K562 (cell line): ENCODE data around the gene COL9A3. TPM values are rescaled to one million over a fixed set of nuclear protein-coding genes. Genes with fewer than 3 reads are reported as not detected.

ENCODE experiments used
- CREB1 ChIP-seq, 2 experiments: sonication (generic) in 1 of 2; formaldehyde crosslinking in 1 of 2; IDR thresholded peaks; 2 replicates each; pipeline versions ENCODE4 v1.6.1 to v1.8.0; 2012 to 2022; ENCODE audit warnings: inconsistent platforms in 1 of 2, mild to moderate bottlenecking in 1 of 2, missing genetic modification reagents in 1 of 2, moderate library complexity in 1 of 2
- HEY1 ChIP-seq: fragments of 250-450 bp; sonication (Bioruptor Pico); IDR thresholded peaks from 2 replicates; pipeline ENCODE4 v1.5.0; 2020; ENCODE audit warnings: mild to moderate bottlenecking, moderate library complexity, borderline replicate concordance
- MCM7 ChIP-seq, 2 experiments: fragments of 450-650 bp; IDR thresholded peaks; 2 replicates each; pipeline ENCODE4 v1.6.1; 2016 to 2018
- MTA3 ChIP-seq: fragments of 450-650 bp; formaldehyde crosslinking; IDR thresholded peaks from 2 replicates; pipeline ENCODE4 v1.6.1; 2017; ENCODE audit warnings: mild to moderate bottlenecking, borderline replicate concordance
- NFIC ChIP-seq: fragments of 450-650 bp; IDR thresholded peaks from 2 replicates; pipeline ENCODE4 v1.6.1; 2017; ENCODE audit warnings: mild to moderate bottlenecking, inconsistent platforms
- NFYB ChIP-seq: IDR thresholded peaks from 2 replicates; pipeline ENCODE4 v1.6.1; 2011; ENCODE audit warnings: mild to moderate bottlenecking, moderate library complexity; ENCODE audit not compliant: insufficient read length; ENCODE audit errors: extremely low read depth
- PCBP1 ChIP-seq: fragments of 200-400 bp; formaldehyde crosslinking; IDR thresholded peaks from 2 replicates; pipeline ENCODE4 v1.6.1; 2018; ENCODE audit warnings: mild to moderate bottlenecking, low read depth, low read length; ENCODE audit not compliant: poor library complexity, severe bottlenecking
- RBFOX2 ChIP-seq: fragments of 200-400 bp; formaldehyde crosslinking; IDR thresholded peaks from 2 replicates; pipeline ENCODE4 v1.6.1; 2017; ENCODE audit warnings: low read depth, mild to moderate bottlenecking, low read length, moderate library complexity
- RBM39 ChIP-seq: fragments of 200-400 bp; formaldehyde crosslinking; optimal IDR thresholded peaks from 2 replicates; pipeline ENCODE3; 2018; ENCODE audit warnings: low read depth, low read length
- RCOR1 ChIP-seq, 2 experiments: IDR thresholded peaks; 2 replicates each; pipeline ENCODE4 v1.6.1; 2012; ENCODE audit warnings: low read depth in 2 of 2, low read length in 2 of 2, borderline replicate concordance in 1 of 2, improper control_type of control experiment in 1 of 2
- SIX5 ChIP-seq, 2 experiments: IDR thresholded peaks; 2 replicates each; pipeline ENCODE4 v1.6.1; 2011; ENCODE audit warnings: low read length in 2 of 2, borderline replicate concordance in 1 of 2, low read depth in 1 of 2, mild to moderate bottlenecking in 1 of 2, moderate library complexity in 1 of 2; ENCODE audit not compliant: insufficient read depth in 1 of 2
- SMARCA5 ChIP-seq: fragments of 450-650 bp; IDR thresholded peaks from 2 replicates; pipeline ENCODE4 v1.6.1; 2016
- SRSF3 ChIP-seq: fragments of 200-400 bp; formaldehyde crosslinking; IDR thresholded peaks from 2 replicates; pipeline ENCODE4 v1.6.1; 2016; ENCODE audit warnings: mild to moderate bottlenecking, low read length, moderate library complexity; ENCODE audit not compliant: insufficient read depth
- ZBTB7A ChIP-seq: IDR thresholded peaks from 2 replicates; pipeline ENCODE4 v1.6.1; 2011; ENCODE audit warnings: low read depth, mild to moderate bottlenecking, low read length, moderate library complexity, borderline replicate concordance; ENCODE audit not compliant: control insufficient read depth
- ZC3H4 ChIP-seq: sonication (generic); formaldehyde crosslinking; IDR thresholded peaks from 2 replicates; pipeline ENCODE4 v1.9.0; 2021; ENCODE audit warnings: missing genetic modification reagents, borderline replicate concordance
- ZFP36 ChIP-seq: fragments of 150-350 bp; IDR thresholded peaks from 2 replicates; pipeline ENCODE4 v1.6.1; 2018; ENCODE audit warnings: low read length, low read depth; ENCODE audit not compliant: partially characterized antibody
- ZNF445 ChIP-seq: fragments of 250-450 bp; sonication (Bioruptor Pico); IDR thresholded peaks from 2 replicates; pipeline ENCODE4 v1.4.0; 2020; ENCODE audit warnings: low read depth, mild to moderate bottlenecking, moderate library complexity
- polyA plus RNA-seq, 8 experiments: library from polyadenylated mRNA; depleted of rRNA in 4 of 8; stranded (reverse) in 5 of 8; unstranded in 3 of 8; fragments of >200 nt; fragmentation: Nextera tagmentation in 2 of 8; fragmentation: Illumina TruSeq in 1 of 8; extraction: Ambion mirVana in 2 of 8; extraction: Trizol in 1 of 8; gene quantifications; 2 replicates each; pipeline versions ENCODE4 v1.2.1 to v1.2.3, GENCODE V29; 2011 to 2014; ENCODE audit warnings: inconsistent platforms in 1 of 8, missing spikeins in 1 of 8
- total RNA-seq, 7 experiments: library from RNA; depleted of rRNA in 6 of 7; stranded (reverse); fragments of >200 nt in 6 of 7; fragmentation: Illumina TruSeq in 2 of 7; extraction: Trizol in 2 of 7; gene quantifications; 2 replicates each; pipeline versions ENCODE4 v1.2.1 to v1.2.3, GENCODE V29; 2011 to 2021; ENCODE audit warnings: low replicate concordance in 1 of 7
- TF ChIP-seq, protein P1 (sequence below): sonication (generic); formaldehyde crosslinking; IDR thresholded peaks from 2 replicates; pipeline ENCODE4 v1.9.0; 2022; ENCODE audit warnings: mild to moderate bottlenecking, missing genetic modification reagents
- TF ChIP-seq, protein P2 (sequence below), 2 experiments: IDR thresholded peaks; 2 replicates each; pipeline ENCODE4 v1.6.1; 2011; ENCODE audit warnings: borderline replicate concordance in 1 of 2, control low read depth in 1 of 2, low read depth in 1 of 2, low read length in 1 of 2, mild to moderate bottlenecking in 1 of 2, mixed read lengths in 1 of 2, moderate library complexity in 1 of 2; ENCODE audit not compliant: insufficient read depth in 1 of 2, insufficient read length in 1 of 2, poor library complexity in 1 of 2, severe bottlenecking in 1 of 2; ENCODE audit errors: extremely low read depth in 1 of 2

Gene COL9A3
- total and polyA plus RNA-seq, 9 of the 15 experiments (the other 6 are each of a cell fraction or from before 2014, with no cell fraction given), result 0.14 to 3.6 (median 0.88) TPM; not detected in 1

DNA sequence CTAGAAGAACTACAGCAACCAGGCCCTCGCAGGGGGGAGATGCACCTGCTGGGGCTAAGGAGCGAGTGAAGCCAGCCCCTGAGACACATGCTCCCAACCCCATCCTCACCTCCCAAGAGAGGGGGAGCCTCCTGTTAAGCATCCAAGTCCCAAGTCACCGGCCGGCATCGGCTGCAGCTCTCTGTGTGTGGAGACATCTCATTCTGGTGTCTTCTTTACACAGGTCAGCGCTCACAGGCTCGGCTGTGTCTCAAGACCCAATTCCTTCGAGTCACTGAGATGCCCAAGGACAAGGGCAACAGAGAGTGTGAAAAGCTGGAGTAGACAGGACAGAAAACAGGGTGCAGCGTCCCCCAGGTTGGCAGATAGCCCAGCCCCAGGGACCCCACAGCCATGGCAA, 41.6 kb upstream of the COL9A3 start (continued):
- TF ChIP-seq, protein P1, sequence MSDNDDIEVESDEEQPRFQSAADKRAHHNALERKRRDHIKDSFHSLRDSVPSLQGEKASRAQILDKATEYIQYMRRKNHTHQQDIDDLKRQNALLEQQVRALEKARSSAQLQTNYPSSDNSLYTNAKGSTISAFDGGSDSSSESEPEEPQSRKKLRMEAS (CRISPR knock-in tag), result peak; percentile 36; the same call in 1 of the 2 replicates
- TF ChIP-seq CREB1 (IDR thresholded peaks at IDR 0.05) (no peak), CREB1 (CRISPR knock-in tag; IDR thresholded peaks at IDR 0.05) (no peak), SRSF3 (no peak), SIX5 (IDR thresholded peaks at IDR 0.05; ENCODE audit: borderline replicate concordance in 1 of 2, insufficient read depth in 1 of 2, low read depth in 1 of 2, low read length in 2 of 2) (no peak), ZC3H4 (CRISPR knock-in tag) (no peak), SMARCA5 (no peak), MCM7 (IDR thresholded peaks at IDR 0.05) (no peak), PCBP1 (no peak), RCOR1 (IDR thresholded peaks at IDR 0.05; ENCODE audit: borderline replicate concordance in 1 of 2, low read depth in 2 of 2, low read length in 2 of 2) (no peak), RBFOX2 (peak; percentile 3; the same call in 1 of the 2 replicates), MTA3 (no peak), NFIC (no peak), NFYB (no peak), ZNF445 (no peak), RBM39 (no peak), HEY1 (CRISPR knock-in tag) (no peak), ZBTB7A (0 out of 2 replicates have a peak, but pooled peaks have one; percentile 14), ZFP36 (no peak)
- TF ChIP-seq, protein P2, sequence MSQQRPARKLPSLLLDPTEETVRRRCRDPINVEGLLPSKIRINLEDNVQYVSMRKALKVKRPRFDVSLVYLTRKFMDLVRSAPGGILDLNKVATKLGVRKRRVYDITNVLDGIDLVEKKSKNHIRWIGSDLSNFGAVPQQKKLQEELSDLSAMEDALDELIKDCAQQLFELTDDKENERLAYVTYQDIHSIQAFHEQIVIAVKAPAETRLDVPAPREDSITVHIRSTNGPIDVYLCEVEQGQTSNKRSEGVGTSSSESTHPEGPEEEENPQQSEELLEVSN (IDR thresholded peaks at IDR 0.05; ENCODE audit: borderline replicate concordance in 1 of 2, extremely low read depth in 1 of 2, insufficient read depth in 1 of 2, insufficient read length in 1 of 2, low read depth in 1 of 2, low read length in 1 of 2, poor library complexity in 1 of 2, severe bottlenecking in 1 of 2), result peak in 1 of 2 experiments; percentile 11
- TF ChIP-seq, all 486 proteins: peak for 7
